Stomach (tissue), 9 donors: Measurements from ENCODE around the gene ARL3. TPM values are rescaled to one million over a fixed set of nuclear protein-coding genes. Genes with fewer than 3 reads are reported as not detected.

Experiments used
- DNase-seq, 2 donors: peaks; one replicate each; pipeline versions ENCODE4 v3.0.0 to v3.0.0-alpha.2; 2013 to 2019
- H3K27ac ChIP-seq, 5 donors: fragments of 200-600 bp in 4 of 5; sonication (generic) in 4 of 5; one replicate each; pipeline ENCODE4 v1.5.1; 2013 to 2019; ENCODE audit warnings: mild to moderate bottlenecking in 1 of 5, moderate library complexity in 1 of 5
- H3K27me3 ChIP-seq, 3 donors: fragments of 200-600 bp; sonication (generic); one replicate each; pipeline ENCODE4 v1.5.1; 2017 to 2019; ENCODE audit warnings: mixed run types in 1 of 3
- H3K36me3 ChIP-seq, 4 donors: fragments of 200-600 bp; sonication (generic); 1 replicate in 3 of 4; 2 replicates in 1 of 4; pipeline ENCODE4 v1.5.1; 2016 to 2019
- H3K4me1 ChIP-seq, 4 donors: fragments of 200-600 bp; sonication (generic); one replicate each; pipeline ENCODE4 v1.5.1; 2016 to 2019
- H3K4me3 ChIP-seq, 4 donors: fragments of 200-600 bp; sonication (generic) in 3 of 4; one replicate each; pipeline ENCODE4 v1.5.1; 2016 to 2019; ENCODE audit warnings: mild to moderate bottlenecking in 1 of 4
- H3K9me3 ChIP-seq, 4 donors: fragments of 200-600 bp; sonication (generic); one replicate each; pipeline ENCODE4 v1.5.1; 2016 to 2019
- EP300 ChIP-seq: sonication (generic); formaldehyde crosslinking; IDR thresholded peaks from one replicate; pipeline ENCODE4 v1.6.1; 2017; ENCODE audit warnings: antibody characterized with exemption
- POLR2A ChIP-seq, 4 donors: fragments of 450-650 bp; IDR thresholded peaks; one replicate each; pipeline ENCODE4 v1.6.1; 2016; ENCODE audit warnings: antibody characterized with exemption in 4 of 4, control low read depth in 2 of 4, mild to moderate bottlenecking in 1 of 4, moderate library complexity in 1 of 4
- POLR2AphosphoS5 ChIP-seq, 3 donors: sonication (generic); formaldehyde crosslinking; IDR thresholded peaks; one replicate each; pipeline ENCODE4 v1.6.1; 2016; ENCODE audit warnings: antibody characterized with exemption in 3 of 3
- WGBS, 5 donors: extraction: QIAGEN DNeasy Blood & Tissue Kit in 3 of 5; methylation state at CpG; one replicate each; pipeline versions ENCODE4 v1.1.5 to v1.1.7; 2013 to 2018; 5-methylcytosine and 5-hydroxymethylcytosine counted together
- intact Hi-C: fragments of 100-400 bp; cut with DNase I; formaldehyde crosslinking; loops from one replicate; pipeline ENCODE4 v1.15.1; 2023; ENCODE audit warnings: low total_unique reads
- polyA plus RNA-seq, 3 donors: library from polyadenylated mRNA; stranded (reverse); fragments of 200-250 nt; gene quantifications; one replicate each; pipeline ENCODE4 v1.2.3, GENCODE V29; 2013
- total RNA-seq, 5 donors: library from RNA; depleted of rRNA; stranded (reverse); fragments of >200 nt; gene quantifications; one replicate each; pipeline versions ENCODE4 v1.1.0 to v1.2.3, GENCODE V29; 2014 to 2016
- TF ChIP-seq, protein P1 (sequence below), 7 experiments: fragments of 450-650 bp in 4 of 7; fragments of 200-600 bp in 3 of 7; sonication (generic) in 3 of 7; IDR thresholded peaks; one replicate each; pipeline ENCODE4 v1.5.1; 2016 to 2019; ENCODE audit warnings: antibody characterized with exemption in 7 of 7, control low read depth in 2 of 7, mild to moderate bottlenecking in 1 of 7
- donor health status: healthy with polysubstance abuse.
- donor health status: Bipolar disorder and iron deficiency.
- donor health status: healthy.

The ARL3 gene
- total and polyA plus RNA-seq, 8 donors = 0.58 to 17.0 (median 6.8) TPM

- H3K36me3 ChIP-seq = peaks cover 0 to 10% (median 7%) of the 10 kb centered on the region in 4 donors
- intact Hi-C loops = no loop called here
- H3K4me3 ChIP-seq = no peak overlapping the region
- H3K9me3 ChIP-seq = no peaks in the 10 kb centered on the region
- TF ChIP-seq, protein P1, sequence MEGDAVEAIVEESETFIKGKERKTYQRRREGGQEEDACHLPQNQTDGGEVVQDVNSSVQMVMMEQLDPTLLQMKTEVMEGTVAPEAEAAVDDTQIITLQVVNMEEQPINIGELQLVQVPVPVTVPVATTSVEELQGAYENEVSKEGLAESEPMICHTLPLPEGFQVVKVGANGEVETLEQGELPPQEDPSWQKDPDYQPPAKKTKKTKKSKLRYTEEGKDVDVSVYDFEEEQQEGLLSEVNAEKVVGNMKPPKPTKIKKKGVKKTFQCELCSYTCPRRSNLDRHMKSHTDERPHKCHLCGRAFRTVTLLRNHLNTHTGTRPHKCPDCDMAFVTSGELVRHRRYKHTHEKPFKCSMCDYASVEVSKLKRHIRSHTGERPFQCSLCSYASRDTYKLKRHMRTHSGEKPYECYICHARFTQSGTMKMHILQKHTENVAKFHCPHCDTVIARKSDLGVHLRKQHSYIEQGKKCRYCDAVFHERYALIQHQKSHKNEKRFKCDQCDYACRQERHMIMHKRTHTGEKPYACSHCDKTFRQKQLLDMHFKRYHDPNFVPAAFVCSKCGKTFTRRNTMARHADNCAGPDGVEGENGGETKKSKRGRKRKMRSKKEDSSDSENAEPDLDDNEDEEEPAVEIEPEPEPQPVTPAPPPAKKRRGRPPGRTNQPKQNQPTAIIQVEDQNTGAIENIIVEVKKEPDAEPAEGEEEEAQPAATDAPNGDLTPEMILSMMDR (IDR thresholded peaks at IDR 0.05) = no peak
- TF ChIP-seq POLR2AphosphoS5 (IDR thresholded peaks at IDR 0.05) = no peak
- TF ChIP-seq EP300 = no peak
- TF ChIP-seq POLR2A (IDR thresholded peaks at IDR 0.05) = no peak
- no peak overlapping the region for H3K27ac ChIP-seq
- no peaks in the 10 kb centered on the region for H3K27me3 ChIP-seq
- H3K4me1 ChIP-seq = peaks cover 18 to 46% (median 29%) of the 10 kb centered on the region in 4 donors
- 33 to 62% (median 45%) methylated on average over 2 of the region's 2 CpGs for WGBS, 5 donors
- no peak for DNase-seq
Measured at GRCh38 chr10:102741726-102742237, 27.6 kb upstream of the ARL3 start.

DNA sequence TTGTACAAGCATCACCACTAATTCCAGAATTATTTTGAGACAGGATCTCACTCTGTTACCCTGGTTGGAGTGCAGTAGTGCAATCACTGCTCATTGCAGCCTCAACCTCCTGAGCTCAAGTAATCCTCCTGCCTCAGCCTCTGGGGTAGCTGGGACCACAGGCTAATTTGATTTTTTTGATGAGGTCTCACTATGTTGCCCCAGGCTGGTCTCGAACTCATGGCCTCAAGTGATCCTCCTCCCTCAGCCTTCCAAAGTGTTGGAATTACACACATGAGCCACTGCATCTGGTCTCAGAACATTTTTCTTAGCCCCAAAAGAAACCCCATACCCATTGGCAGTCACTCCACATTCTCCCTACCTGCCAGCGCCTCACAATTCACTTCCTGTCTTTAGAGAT is 26.0 kb upstream of the ARL3 start:
- Histone ChIP-seq H3K36me3 (peaks cover 0 to 22% (median 13%) of the 10 kb centered on the region in 4 donors), H3K4me3 (no peak overlapping the region), H3K27ac (no peak overlapping the region), H3K4me1 (peaks cover 8 to 31% (median 15%) of the 10 kb centered on the region in 4 donors), H3K9me3 (no peaks in the 10 kb centered on the region), H3K27me3 (no peaks in the 10 kb centered on the region)
- intact Hi-C loops = no loop called here
- TF ChIP-seq EP300 = no peak
- TF ChIP-seq, protein P1 (IDR thresholded peaks at IDR 0.05) = no peak
- no peak for TF ChIP-seq POLR2AphosphoS5 (IDR thresholded peaks at IDR 0.05)
- no peak for TF ChIP-seq POLR2A (IDR thresholded peaks at IDR 0.05)
- WGBS, 5 donors = 76 to 96% (median 83%) methylated on average over 2 of the region's 2 CpGs
- no peak for DNase-seq

GRCh38 chr10:102738692-102739121 is 24.5 kb upstream of the ARL3 start:
- Histone ChIP-seq H3K36me3 (peaks cover 0 to 32% (median 20%) of the 10 kb centered on the region in 4 donors), H3K4me3 (no peak overlapping the region), H3K27ac (peak overlapping the region in 2 of 5 donors; percentile 26 to 35), H3K4me1 (peaks cover 0 to 21% (median 6%) of the 10 kb centered on the region in 4 donors), H3K9me3 (no peaks in the 10 kb centered on the region), H3K27me3 (no peaks in the 10 kb centered on the region)
- DNase-seq = no peak
- TF ChIP-seq POLR2AphosphoS5 (IDR thresholded peaks at IDR 0.05) = no peak
- TF ChIP-seq POLR2A (IDR thresholded peaks at IDR 0.05) = no peak
- no peak for TF ChIP-seq EP300
- TF ChIP-seq, protein P1 (IDR thresholded peaks at IDR 0.05) = no peak
- intact Hi-C loops = loop anchor here (10.0 kb wide), 1 partner anchor 86 kb away; no protein-coding TSS in a partner anchor

GRCh38 chr10:102735065-102735562 is 20.9 kb upstream of the ARL3 start:
- H3K4me1 ChIP-seq = peaks cover 0 to 12% (median 0%) of the 10 kb centered on the region in 4 donors
- H3K27me3 ChIP-seq = no peaks in the 10 kb centered on the region
- H3K4me3 ChIP-seq = no peak overlapping the region
- intact Hi-C loops = loop anchor here (10.0 kb wide), 1 partner anchor 90 kb away; no protein-coding TSS in a partner anchor
- TF ChIP-seq POLR2A (IDR thresholded peaks at IDR 0.05) (no peak), POLR2AphosphoS5 (IDR thresholded peaks at IDR 0.05) (no peak), EP300 (no peak)
- TF ChIP-seq, protein P1 (IDR thresholded peaks at IDR 0.05) = no peak
- no peak overlapping the region for H3K27ac ChIP-seq
- WGBS, 5 donors = 70 to 84% (median 82%) methylated on average over 9 of the region's 9 CpGs
- H3K36me3 ChIP-seq = peaks cover 0 to 58% (median 45%) of the 10 kb centered on the region in 4 donors
- no peaks in the 10 kb centered on the region for H3K9me3 ChIP-seq
- no peak for DNase-seq
